HL-60 (cell line): ENCODE data around the gene ALDH1A2.
"Not testable (repeated sequence)": the region's sequence is repeated elsewhere in the genome, so short reads cannot be mapped to it uniquely, and the experiment has no call there.

ENCODE experiments used
- DNase-seq, 2 experiments: peaks; one replicate each; pipeline ENCODE4 v3.0.0-alpha.2; 2010 to 2020; ENCODE audit warnings: low read depth in 1 of 2, low spot score in 1 of 2
- H3K27ac ChIP-seq: fragments of 250-450 bp; sonication (Bioruptor Pico); replicated peaks from 2 replicates; pipeline ENCODE4 v1.5.1; 2020; ENCODE audit warnings: mild to moderate bottlenecking, moderate library complexity
- H3K27me3 ChIP-seq: fragments of 250-450 bp; sonication (Bioruptor Pico); 2 replicates; pipeline ENCODE4 v1.5.1; 2021; ENCODE audit warnings: mild to moderate bottlenecking, moderate library complexity; ENCODE audit not compliant: insufficient read depth, poor library complexity, severe bottlenecking
- H3K4me3 ChIP-seq: replicated peaks from 2 replicates; pipeline ENCODE4 v1.5.1; 2011; ENCODE audit warnings: mild to moderate bottlenecking, control low read depth, low read length; ENCODE audit not compliant: insufficient read depth
- GABPA ChIP-seq: IDR thresholded peaks from 2 replicates; pipeline ENCODE4 v1.6.1; 2012; ENCODE audit warnings: low read depth
- POLR2AphosphoS5 ChIP-seq: IDR thresholded peaks from 2 replicates; pipeline ENCODE4 v1.6.1; 2012; ENCODE audit warnings: low read depth
- REST ChIP-seq: IDR thresholded peaks from 2 replicates; pipeline ENCODE4 v1.6.1; 2012; ENCODE audit warnings: low read depth; ENCODE audit not compliant: insufficient replicate concordance
- SPI1 ChIP-seq: IDR thresholded peaks from 2 replicates; pipeline ENCODE4 v1.6.1; 2012; ENCODE audit warnings: low read depth, mild to moderate bottlenecking, borderline replicate concordance
- TF ChIP-seq, protein P1 (sequence below): IDR thresholded peaks from one replicate; pipeline ENCODE4 v1.5.1; 2011; ENCODE audit warnings: low read length, control low read depth, inconsistent platforms; ENCODE audit not compliant: insufficient read depth

ALDH1A2 gene

DNA sequence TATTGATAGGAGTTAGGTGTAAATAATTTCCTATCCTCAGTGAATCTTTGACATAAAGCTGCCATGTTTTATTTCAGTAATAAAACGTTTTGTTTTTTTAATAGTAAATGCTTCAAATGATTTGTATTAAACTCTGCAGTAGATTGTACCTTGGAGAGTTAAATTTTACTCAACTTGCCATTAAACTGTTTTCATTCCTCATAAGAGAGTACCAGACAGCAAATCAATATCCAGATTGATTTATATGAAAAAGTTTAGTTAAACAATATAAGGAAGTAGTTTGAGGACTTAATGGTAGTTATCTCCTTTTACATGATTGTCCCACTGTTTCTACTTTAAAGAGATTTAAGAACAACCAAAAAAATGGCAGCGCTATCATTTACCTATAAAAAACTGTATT, 18.4 kb downstream of the ALDH1A2 start:
- no peak overlapping the region for H3K4me3 ChIP-seq
- TF ChIP-seq REST: no peak
- TF ChIP-seq GABPA: no peak
- peaks cover 3% of the 10 kb centered on the region for H3K27me3 ChIP-seq
- DNase-seq: no peak
- H3K27ac ChIP-seq: no peak overlapping the region

DNA sequence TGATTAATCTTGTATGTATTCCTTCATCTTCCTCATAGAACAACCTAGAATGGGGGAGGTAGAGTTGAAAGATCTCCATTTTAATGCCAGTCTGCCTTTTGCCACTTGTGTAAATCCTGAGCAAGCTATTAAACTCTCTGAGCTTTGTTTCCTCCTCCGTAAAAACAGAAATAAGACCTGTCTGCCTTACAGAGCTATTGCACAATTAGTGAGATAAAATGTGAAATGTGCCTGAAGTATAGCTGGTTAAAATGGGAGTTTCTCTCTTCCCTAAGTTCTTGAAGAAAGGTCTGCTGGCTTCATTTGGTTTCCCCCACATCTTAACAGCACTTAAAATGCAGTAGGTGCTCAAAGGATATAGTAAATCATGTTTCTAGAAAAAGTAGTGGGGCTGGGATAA, 19.0 kb downstream of the ALDH1A2 start:
- Histone ChIP-seq H3K4me3 (no peak overlapping the region), H3K27me3 (peaks cover 5% of the 10 kb centered on the region), H3K27ac (no peak overlapping the region)
- no peak for TF ChIP-seq SPI1
- no peak for TF ChIP-seq REST
- TF ChIP-seq GABPA: no peak
- TF ChIP-seq POLR2AphosphoS5: no peak
- TF ChIP-seq, protein P1, sequence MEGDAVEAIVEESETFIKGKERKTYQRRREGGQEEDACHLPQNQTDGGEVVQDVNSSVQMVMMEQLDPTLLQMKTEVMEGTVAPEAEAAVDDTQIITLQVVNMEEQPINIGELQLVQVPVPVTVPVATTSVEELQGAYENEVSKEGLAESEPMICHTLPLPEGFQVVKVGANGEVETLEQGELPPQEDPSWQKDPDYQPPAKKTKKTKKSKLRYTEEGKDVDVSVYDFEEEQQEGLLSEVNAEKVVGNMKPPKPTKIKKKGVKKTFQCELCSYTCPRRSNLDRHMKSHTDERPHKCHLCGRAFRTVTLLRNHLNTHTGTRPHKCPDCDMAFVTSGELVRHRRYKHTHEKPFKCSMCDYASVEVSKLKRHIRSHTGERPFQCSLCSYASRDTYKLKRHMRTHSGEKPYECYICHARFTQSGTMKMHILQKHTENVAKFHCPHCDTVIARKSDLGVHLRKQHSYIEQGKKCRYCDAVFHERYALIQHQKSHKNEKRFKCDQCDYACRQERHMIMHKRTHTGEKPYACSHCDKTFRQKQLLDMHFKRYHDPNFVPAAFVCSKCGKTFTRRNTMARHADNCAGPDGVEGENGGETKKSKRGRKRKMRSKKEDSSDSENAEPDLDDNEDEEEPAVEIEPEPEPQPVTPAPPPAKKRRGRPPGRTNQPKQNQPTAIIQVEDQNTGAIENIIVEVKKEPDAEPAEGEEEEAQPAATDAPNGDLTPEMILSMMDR: no peak
- no peak for DNase-seq

DNA sequence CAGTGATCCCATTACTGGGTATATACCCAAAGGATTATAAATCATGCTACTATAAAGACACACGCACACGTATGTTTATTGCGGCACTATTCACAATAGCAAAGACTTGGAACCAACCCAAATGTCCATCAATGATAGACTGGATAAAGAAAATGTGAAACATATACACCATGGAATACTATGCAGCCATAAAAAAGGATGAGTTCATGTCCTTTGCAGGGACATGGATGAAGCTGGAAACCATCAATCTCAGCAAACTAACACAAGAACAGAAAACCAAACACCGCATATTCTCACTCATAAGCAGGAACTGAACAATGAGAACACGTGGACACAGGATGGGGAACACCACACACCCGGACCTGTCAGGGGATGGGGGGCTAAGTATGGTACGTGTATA, 20.1 kb downstream of the ALDH1A2 start:
- not testable (repeated sequence) for H3K4me3 ChIP-seq, H3K27ac ChIP-seq, H3K27me3 ChIP-seq, DNase-seq

- Histone ChIP-seq H3K4me3 (no peak overlapping the region), H3K27me3 (peaks cover 5% of the 10 kb centered on the region), H3K27ac (no peak overlapping the region)
- no peak for DNase-seq
- TF ChIP-seq SPI1 (no peak), POLR2AphosphoS5 (no peak), GABPA (no peak), REST (no peak)
- TF ChIP-seq, protein P1: no peak
These were observed 21.0 kb downstream of the ALDH1A2 start for GRCh38 chr15:58044551-58044950.
